OCI-LY3 (cell line): ENCODE results near the gene RERG.
"Not testable (repeated sequence)": the region's sequence is repeated elsewhere in the genome, so short reads cannot be mapped to it uniquely, and the experiment has no call there.

Experiments used
- H2AFZ ChIP-seq: fragments of 200-600, 300-600 bp; shearing (Covaris generic); 2 replicates; pipeline ENCODE4 v1.6.0; 2014; ENCODE audit warnings: antibody characterized with exemption, low read depth, low read length
- H3K27ac ChIP-seq: fragments of 200-600, 300-600 bp; sonication (generic); 2 replicates; pipeline ENCODE4 v1.5.1; 2014; ENCODE audit warnings: mild to moderate bottlenecking, low read length, moderate library complexity, mixed read lengths
- H3K27me3 ChIP-seq: fragments of 200-600, 300-600 bp; sonication (generic); 2 replicates; pipeline ENCODE4 v1.6.1; 2014; ENCODE audit warnings: low read depth, low read length, mixed read lengths
- H3K36me3 ChIP-seq: fragments of 200-600, 300-600 bp; sonication (generic); replicated peaks from 2 replicates; pipeline ENCODE3; 2014; ENCODE audit warnings: low read depth, low read length, mixed read lengths
- H3K4me1 ChIP-seq: fragments of 300-600, 200-600 bp; sonication (generic); 2 replicates; pipeline ENCODE4 v1.6.1; 2014; ENCODE audit warnings: low read length, mixed read lengths
- H3K4me2 ChIP-seq: fragments of 200-600, 300-600 bp; sonication (generic); 2 replicates; pipeline ENCODE4 v1.6.1; 2014; ENCODE audit warnings: low read length, mixed read lengths
- H3K4me3 ChIP-seq: fragments of 300-600, 200-600 bp; sonication (generic); 2 replicates; pipeline ENCODE4 v1.5.1; 2014; ENCODE audit warnings: antibody characterized with exemption, mild to moderate bottlenecking, low read length, moderate library complexity
- H3K79me2 ChIP-seq: fragments of 300-600, 200-600 bp; shearing (Covaris generic); 2 replicates; pipeline ENCODE4 v1.6.1; 2014; ENCODE audit warnings: mild to moderate bottlenecking, low read length, mixed read lengths
- H3K9ac ChIP-seq: fragments of 300-600, 200-600 bp; shearing (Covaris generic); 2 replicates; pipeline ENCODE4 v1.6.0; 2014; ENCODE audit warnings: mild to moderate bottlenecking, low read length, moderate library complexity
- H3K9me3 ChIP-seq: fragments of 200-600, 300-600 bp; shearing (Covaris generic); 2 replicates; pipeline ENCODE4 v1.6.1; 2014; ENCODE audit warnings: low read length, mixed read lengths; ENCODE audit not compliant: insufficient read depth
- H4K20me1 ChIP-seq: fragments of 200-600, 300-600 bp; sonication (generic); 2 replicates; pipeline ENCODE4 v1.6.1; 2016; ENCODE audit warnings: low read length, mixed read lengths; ENCODE audit not compliant: insufficient read depth
- CTCF ChIP-seq: fragments of 200-600, 300-600 bp; sonication (generic); IDR thresholded peaks from 2 replicates; pipeline ENCODE4 v1.5.1; 2014; ENCODE audit warnings: antibody characterized with exemption, low read length, low read depth
- EZH2phosphoT487 ChIP-seq: fragments of 200-600 bp; shearing (Covaris generic); IDR thresholded peaks from 2 replicates; pipeline ENCODE4 v1.6.1; 2018; ENCODE audit warnings: antibody characterized with exemption, mixed run types, low read depth

Gene RERG

GRCh38 chr12:15114501-15114900 lies 106.7 kb downstream of the RERG start:
- no peaks in the 10 kb centered on the region for H3K27me3 ChIP-seq
- no peaks in the 10 kb centered on the region for H3K4me1 ChIP-seq
- H3K9me3 ChIP-seq: no peaks in the 10 kb centered on the region
- H3K4me3 ChIP-seq: no peak overlapping the region
- no peak overlapping the region for H3K4me2 ChIP-seq
- no peaks in the 10 kb centered on the region for H4K20me1 ChIP-seq
- no peaks in the 10 kb centered on the region for H3K36me3 ChIP-seq
- no peak overlapping the region for H3K9ac ChIP-seq
- no peak overlapping the region for H2AFZ ChIP-seq
- no peak for TF ChIP-seq EZH2phosphoT487
- no peak for TF ChIP-seq CTCF
- no peak overlapping the region for H3K27ac ChIP-seq
- H3K79me2 ChIP-seq: no peaks in the 10 kb centered on the region

GRCh38 chr12:15092826-15093225 lies 128.4 kb downstream of the RERG start:
- Histone ChIP-seq H3K36me3 (no peaks in the 10 kb centered on the region), H3K79me2 (no peaks in the 10 kb centered on the region), H3K9ac (no peak overlapping the region), H3K9me3 (no peaks in the 10 kb centered on the region), H3K27me3 (peaks cover 3% of the 10 kb centered on the region; the same call in 1 of the 2 replicates), H3K27ac (no peak overlapping the region), H4K20me1 (no peaks in the 10 kb centered on the region), H2AFZ (no peak overlapping the region), H3K4me3 (no peak overlapping the region), H3K4me1 (0 out of 2 replicates have a peak, but pooled peaks cover 7% of the 10 kb centered on the region), H3K4me2 (no peak overlapping the region)
- no peak for TF ChIP-seq EZH2phosphoT487
- no peak for TF ChIP-seq CTCF

GRCh38 chr12:15090441-15090840 lies 130.8 kb downstream of the RERG start:
- TF ChIP-seq EZH2phosphoT487 (no peak), CTCF (no peak)
- Histone ChIP-seq H3K36me3 (no peaks in the 10 kb centered on the region), H2AFZ (no peak overlapping the region), H3K9me3 (no peaks in the 10 kb centered on the region), H3K27ac (no peak overlapping the region), H3K79me2 (no peaks in the 10 kb centered on the region), H3K4me2 (no peak overlapping the region), H3K27me3 (peaks cover 3% of the 10 kb centered on the region; the same call in 1 of the 2 replicates), H4K20me1 (no peaks in the 10 kb centered on the region), H3K4me3 (no peak overlapping the region), H3K4me1 (0 out of 2 replicates have a peak, but pooled peaks cover 9% of the 10 kb centered on the region), H3K9ac (no peak overlapping the region)

- H3K4me1 ChIP-seq: 0 out of 2 replicates have a peak, but pooled peaks cover 9% of the 10 kb centered on the region
- H3K9me3 ChIP-seq: no peaks in the 10 kb centered on the region
- no peak overlapping the region for H3K4me2 ChIP-seq
- peaks cover 3% of the 10 kb centered on the region; the same call in 1 of the 2 replicates for H3K27me3 ChIP-seq
- no peak overlapping the region for H2AFZ ChIP-seq
- H3K36me3 ChIP-seq: no peaks in the 10 kb centered on the region
- no peak overlapping the region for H3K9ac ChIP-seq
- H4K20me1 ChIP-seq: no peaks in the 10 kb centered on the region
- H3K4me3 ChIP-seq: no peak overlapping the region
- no peaks in the 10 kb centered on the region for H3K79me2 ChIP-seq
- TF ChIP-seq CTCF: no peak
- TF ChIP-seq EZH2phosphoT487: no peak
- H3K27ac ChIP-seq: no peak overlapping the region
Measured at GRCh38 chr12:15088105-15088504, 133.1 kb downstream of the RERG start.

GRCh38 chr12:15077751-15078150 lies 143.5 kb downstream of the RERG start:
- H3K27ac ChIP-seq, H3K4me2 ChIP-seq, H2AFZ ChIP-seq: not testable (repeated sequence)

More at GRCh38 chr12:15077751-15078150, 143.5 kb downstream of the RERG start:
- H3K27me3 ChIP-seq, H3K9me3 ChIP-seq, H3K4me3 ChIP-seq, H3K79me2 ChIP-seq, H3K36me3 ChIP-seq, H3K9ac ChIP-seq, H3K4me1 ChIP-seq, H4K20me1 ChIP-seq: not testable (repeated sequence)
